Measurements from ENCODE around the gene SMC1A. TPM values are rescaled to one million over a fixed set of nuclear protein-coding genes. Genes with fewer than 3 reads are reported as not detected.
"Not testable (repeated sequence)": the region's sequence is repeated elsewhere in the genome, so short reads cannot be mapped to it uniquely, and the experiment has no call there.

SMC1A gene
- total RNA-seq (2014; rRNA removed; shearing (Covaris generic)), result 34.4 and 43.9 TPM in 2 replicates

- Histone ChIP-seq H3K4me1 (replicated peaks) (peaks cover 9% of the 10 kb centered on the region), H3K4me3 (peak within 1 kb of the TSS; percentile 91), H3K36me3 (peaks cover 10% of the 10 kb centered on the region), H3K9me3 (replicated peaks) (no peaks in the 10 kb centered on the region), H3K27me3 (replicated peaks) (no peaks in the 10 kb centered on the region), H3K27ac (peak within 1 kb of the TSS; percentile 97)
- peak; percentile 90 to 96 for DNase-seq (ENCODE audit: low read depth in 1 of 2, low spot score in 2 of 2)
These were observed at the start of gene SMC1A for GRCh38 chrX:53422086-53422860. SMC1A (minus strand) TSS chrX:53422654; CDS start chrX:53422600, 54 bp downstream.

DNA sequence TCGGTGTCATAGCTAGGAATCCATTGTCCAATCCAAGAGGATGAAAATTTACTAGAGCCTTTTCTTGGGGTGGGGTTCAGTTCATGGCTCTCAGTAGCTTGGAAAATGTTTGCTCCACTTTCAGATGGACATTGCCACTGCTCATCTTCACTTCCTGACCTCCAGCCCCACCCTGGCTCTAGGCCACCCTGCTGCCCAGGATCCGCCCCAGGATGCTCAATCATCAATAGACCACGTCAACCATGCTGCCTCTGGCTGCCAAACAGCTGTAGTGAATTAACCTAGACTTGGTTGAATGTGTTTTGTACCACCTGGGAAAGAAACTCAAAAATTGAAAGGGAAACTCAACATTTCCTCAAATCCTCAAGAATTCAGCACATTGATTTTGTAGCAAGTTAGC, 48.9 kb upstream of the SMC1A start:
- Histone ChIP-seq H3K4me1 (replicated peaks) (no peaks in the 10 kb centered on the region), H3K27me3 (replicated peaks) (no peaks in the 10 kb centered on the region), H3K36me3 (no peaks in the 10 kb centered on the region), H3K9me3 (replicated peaks) (no peaks in the 10 kb centered on the region), H3K27ac (no peak overlapping the region), H3K4me3 (no peak overlapping the region)
- DNase-seq (ENCODE audit: low read depth in 1 of 2, low spot score in 2 of 2), result no peak

- DNase-seq (ENCODE audit: low read depth in 1 of 2, low spot score in 2 of 2); H3K4me3 ChIP-seq; H3K4me1 ChIP-seq (replicated peaks); H3K27me3 ChIP-seq (replicated peaks); H3K9me3 ChIP-seq (replicated peaks); H3K27ac ChIP-seq; H3K36me3 ChIP-seq: not testable (repeated sequence)
These were observed 46.2 kb upstream of the SMC1A start for GRCh38 chrX:53468659-53469058.

DNA sequence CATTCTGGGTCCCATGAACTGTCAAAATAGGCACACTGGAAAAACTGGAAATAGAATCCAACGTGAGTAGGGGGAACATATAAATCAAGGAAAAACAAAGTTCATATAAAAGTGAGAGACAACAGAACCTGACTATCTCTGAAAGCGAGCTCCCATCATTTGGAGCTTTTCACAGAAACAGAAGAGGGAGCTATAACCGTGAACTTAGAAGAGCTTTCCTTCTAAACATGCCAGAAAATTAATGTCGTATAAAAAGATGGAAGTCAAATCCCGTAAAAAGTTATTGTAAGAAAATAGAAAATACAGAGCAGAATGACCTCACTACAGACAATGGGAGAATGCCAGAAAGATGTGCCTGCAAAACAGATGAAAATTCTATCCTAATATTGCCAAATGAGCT, 35.6 kb upstream of the SMC1A start:
- H3K27me3 ChIP-seq (replicated peaks), result no peaks in the 10 kb centered on the region
- no peak overlapping the region for H3K4me3 ChIP-seq
- no peaks in the 10 kb centered on the region for H3K9me3 ChIP-seq (replicated peaks)
- no peak overlapping the region for H3K27ac ChIP-seq
- no peak for DNase-seq (ENCODE audit: low read depth in 1 of 2, low spot score in 2 of 2)
- H3K36me3 ChIP-seq, result no peaks in the 10 kb centered on the region
- peaks cover 10% of the 10 kb centered on the region for H3K4me1 ChIP-seq (replicated peaks)

GRCh38 chrX:53456254-53456653, 33.8 kb upstream of the SMC1A start:
- Histone ChIP-seq H3K9me3 (replicated peaks) (no peaks in the 10 kb centered on the region), H3K4me1 (replicated peaks) (peaks cover 10% of the 10 kb centered on the region), H3K4me3 (no peak overlapping the region), H3K27me3 (replicated peaks) (no peaks in the 10 kb centered on the region), H3K27ac (peak overlapping the region; percentile 44; the same call in 1 of the 2 replicates), H3K36me3 (no peaks in the 10 kb centered on the region)
- DNase-seq (ENCODE audit: low read depth in 1 of 2, low spot score in 2 of 2), result peak in 1 of 2 experiments; percentile 49

DNA sequence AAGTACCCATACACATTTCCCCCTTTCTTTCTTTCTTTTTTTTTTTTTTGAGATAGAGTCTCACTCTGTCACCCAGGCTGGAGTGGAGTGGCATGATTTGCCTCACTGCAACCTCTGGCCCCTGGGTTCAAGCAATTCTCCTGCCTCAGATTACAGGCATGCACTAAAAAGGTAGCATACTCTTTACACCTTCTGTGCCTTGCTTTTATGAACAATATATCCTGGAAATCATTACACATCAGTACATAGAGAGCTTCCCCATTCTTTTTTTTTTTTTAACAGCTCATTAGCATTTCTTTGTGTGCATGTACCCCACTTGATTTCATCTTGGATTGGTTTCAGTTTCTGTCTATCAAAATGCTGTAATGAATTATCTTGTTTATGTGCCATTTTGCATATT, 30.4 kb upstream of the SMC1A start:
- Histone ChIP-seq H3K27me3 (replicated peaks) (no peaks in the 10 kb centered on the region), H3K4me3 (no peak overlapping the region), H3K9me3 (replicated peaks) (no peaks in the 10 kb centered on the region), H3K27ac (no peak overlapping the region), H3K4me1 (replicated peaks) (peaks cover 10% of the 10 kb centered on the region), H3K36me3 (no peaks in the 10 kb centered on the region)
- no peak for DNase-seq (ENCODE audit: low read depth in 1 of 2, low spot score in 2 of 2)

GRCh38 chrX:53449632-53450031, 27.2 kb upstream of the SMC1A start:
- Histone ChIP-seq H3K27ac (no peak overlapping the region), H3K4me1 (replicated peaks) (no peaks in the 10 kb centered on the region), H3K9me3 (replicated peaks) (no peaks in the 10 kb centered on the region), H3K36me3 (no peaks in the 10 kb centered on the region), H3K27me3 (replicated peaks) (no peaks in the 10 kb centered on the region), H3K4me3 (no peak overlapping the region)
- no peak for DNase-seq (ENCODE audit: low read depth in 1 of 2, low spot score in 2 of 2)

- Histone ChIP-seq H3K4me1 (replicated peaks) (no peaks in the 10 kb centered on the region), H3K9me3 (replicated peaks) (no peaks in the 10 kb centered on the region), H3K36me3 (no peaks in the 10 kb centered on the region), H3K4me3 (no peak overlapping the region), H3K27ac (no peak overlapping the region), H3K27me3 (replicated peaks) (no peaks in the 10 kb centered on the region)
- no peak for DNase-seq (ENCODE audit: low read depth in 1 of 2, low spot score in 2 of 2)
These were observed 25.0 kb upstream of the SMC1A start for GRCh38 chrX:53447441-53447840.

DNA sequence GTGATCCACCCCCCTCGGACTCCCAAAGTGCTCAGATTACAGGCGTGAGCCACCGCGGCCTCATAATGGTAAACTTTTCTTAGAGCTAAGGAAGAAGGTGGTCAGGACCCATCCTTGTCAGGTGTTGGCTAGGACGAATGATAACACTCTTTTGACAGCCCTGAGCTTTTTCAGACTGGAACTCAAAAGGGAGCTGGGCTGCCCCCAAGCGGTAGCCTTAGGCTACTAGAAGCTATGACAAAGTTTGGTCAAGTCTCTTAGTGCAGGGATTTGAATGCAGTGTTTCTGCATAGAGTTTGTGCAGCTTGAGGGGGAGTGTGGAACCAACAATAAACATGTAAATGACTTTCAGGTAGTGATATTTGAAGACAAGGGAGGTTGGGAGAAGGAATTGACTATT, 23.5 kb upstream of the SMC1A start:
- no peaks in the 10 kb centered on the region for H3K9me3 ChIP-seq (replicated peaks)
- no peak overlapping the region for H3K4me3 ChIP-seq
- no peak for DNase-seq (ENCODE audit: low read depth in 1 of 2, low spot score in 2 of 2)
- no peaks in the 10 kb centered on the region for H3K36me3 ChIP-seq
- H3K27ac ChIP-seq, result no peak overlapping the region
- peaks cover 10% of the 10 kb centered on the region for H3K4me1 ChIP-seq (replicated peaks)
- H3K27me3 ChIP-seq (replicated peaks), result no peaks in the 10 kb centered on the region

- Histone ChIP-seq H3K4me1 (replicated peaks) (peaks cover 10% of the 10 kb centered on the region), H3K36me3 (no peaks in the 10 kb centered on the region), H3K27ac (no peak overlapping the region), H3K27me3 (replicated peaks) (no peaks in the 10 kb centered on the region), H3K9me3 (replicated peaks) (no peaks in the 10 kb centered on the region), H3K4me3 (no peak overlapping the region)
- no peak for DNase-seq (ENCODE audit: low read depth in 1 of 2, low spot score in 2 of 2)
These were observed 19.8 kb upstream of the SMC1A start for GRCh38 chrX:53442322-53442631.

DNA sequence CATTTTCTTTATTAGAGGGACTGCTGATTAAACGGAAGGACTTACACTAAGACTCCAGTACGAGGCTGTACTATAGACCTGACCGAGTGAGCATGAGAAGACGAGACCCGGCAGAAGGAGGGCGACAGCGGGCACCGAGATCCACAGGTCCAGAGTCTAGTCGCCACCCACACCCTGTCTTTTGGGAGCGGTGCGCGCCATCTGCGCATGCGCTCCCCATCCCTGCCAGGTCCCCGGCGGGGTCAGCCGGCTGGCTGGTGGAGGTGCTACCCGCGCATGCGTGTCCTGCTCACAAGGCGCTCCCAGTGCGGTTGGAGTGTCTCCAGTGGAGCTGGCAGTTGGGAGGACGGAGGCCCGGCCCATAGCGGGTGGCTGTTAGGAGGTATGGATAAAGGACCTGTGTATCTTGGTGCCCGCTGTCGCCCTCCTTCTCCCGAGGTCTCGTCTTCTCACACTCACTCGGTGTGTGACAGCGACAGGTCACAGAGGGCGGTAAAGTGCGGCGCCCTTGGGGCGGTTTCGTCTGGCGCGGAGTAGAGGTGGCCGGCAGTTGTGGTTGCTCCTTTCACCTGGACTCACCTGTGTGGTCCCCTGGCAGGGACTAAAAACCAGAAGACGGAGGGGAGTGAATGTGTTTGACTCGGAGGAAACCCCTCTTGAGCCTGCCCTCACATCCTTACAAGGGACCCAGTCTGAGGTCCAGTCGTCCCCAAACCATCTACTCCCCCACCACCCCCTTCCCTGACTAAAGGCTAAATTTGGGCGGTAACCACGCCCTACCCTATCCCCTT, 19.3 kb upstream of the SMC1A start:
- Histone ChIP-seq H3K27me3 (replicated peaks) (no peaks in the 10 kb centered on the region), H3K36me3 (no peaks in the 10 kb centered on the region), H3K27ac (no peak overlapping the region), H3K4me3 (peak overlapping the region; percentile 27), H3K9me3 (replicated peaks) (no peaks in the 10 kb centered on the region), H3K4me1 (replicated peaks) (peaks cover 10% of the 10 kb centered on the region)
- DNase-seq (ENCODE audit: low read depth in 1 of 2, low spot score in 2 of 2), result peak; percentile 46 to 76

- Histone ChIP-seq H3K4me3 (peak overlapping the region; percentile 27), H3K27me3 (replicated peaks) (no peaks in the 10 kb centered on the region), H3K36me3 (no peaks in the 10 kb centered on the region), H3K9me3 (replicated peaks) (no peaks in the 10 kb centered on the region), H3K27ac (0 out of 2 replicates have a peak overlapping the region, but pooled peaks have one; percentile 28), H3K4me1 (replicated peaks) (peaks cover 10% of the 10 kb centered on the region)
- peak; percentile 38 to 55 for DNase-seq (ENCODE audit: low read depth in 1 of 2, low spot score in 2 of 2)
These were observed 18.4 kb upstream of the SMC1A start for GRCh38 chrX:53440621-53441517.

GRCh38 chrX:53440101-53440500, 17.6 kb upstream of the SMC1A start:
- H3K36me3 ChIP-seq, result no peaks in the 10 kb centered on the region
- DNase-seq (ENCODE audit: low read depth in 1 of 2, low spot score in 2 of 2), result no peak
- no peaks in the 10 kb centered on the region for H3K9me3 ChIP-seq (replicated peaks)
- no peak overlapping the region for H3K4me3 ChIP-seq
- H3K4me1 ChIP-seq (replicated peaks), result peaks cover 10% of the 10 kb centered on the region
- no peaks in the 10 kb centered on the region for H3K27me3 ChIP-seq (replicated peaks)
- no peak overlapping the region for H3K27ac ChIP-seq
